Transverse colon (tissue), 4 donors: ENCODE data around the gene CLSTN2. TPM values are rescaled to one million over a fixed set of nuclear protein-coding genes. Genes with fewer than 3 reads are reported as not detected.

Experiments used
- DNase-seq: peaks from one replicate; pipeline ENCODE4 v3.0.0-alpha.2; 2019
- H3K27ac ChIP-seq, 4 donors: fragments of 200-600 bp; sonication (generic); 2 replicates each; pipeline ENCODE4 v1.5.1; 2016 to 2018; ENCODE audit warnings: inconsistent platforms in 4 of 4
- H3K27me3 ChIP-seq: fragments of 200-600 bp; sonication (generic); 2 replicates; pipeline ENCODE4 v1.5.1; 2017; ENCODE audit warnings: inconsistent platforms
- H3K36me3 ChIP-seq, 4 donors: fragments of 200-600 bp; sonication (generic); 2 replicates each; pipeline ENCODE4 v1.5.1; 2017 to 2019; ENCODE audit warnings: inconsistent platforms in 4 of 4
- H3K4me1 ChIP-seq, 4 donors: fragments of 200-600 bp; sonication (generic); 2 replicates each; pipeline ENCODE4 v1.5.1; 2017 to 2020; ENCODE audit warnings: inconsistent platforms in 4 of 4
- H3K4me3 ChIP-seq, 4 donors: fragments of 200-600 bp; sonication (generic); 1 replicate in 1 of 4; 2 replicates in 3 of 4; pipeline versions ENCODE4 v1.5.1 to v1.6.1; 2017 to 2019; ENCODE audit warnings: inconsistent platforms in 4 of 4
- H3K9me3 ChIP-seq, 2 donors: fragments of 200-600 bp; sonication (generic); 2 replicates each; pipeline ENCODE4 v1.5.1; 2017 to 2019; ENCODE audit warnings: inconsistent platforms in 2 of 2
- EP300 ChIP-seq: sonication (generic); formaldehyde crosslinking; IDR thresholded peaks from one replicate; pipeline ENCODE4 v1.6.1; 2017; ENCODE audit warnings: antibody characterized with exemption, low read depth
- POLR2A ChIP-seq: fragments of 450-650 bp; IDR thresholded peaks from one replicate; pipeline ENCODE4 v1.6.1; 2016; ENCODE audit warnings: antibody characterized with exemption, mild to moderate bottlenecking, moderate library complexity
- POLR2AphosphoS5 ChIP-seq, 3 donors: sonication (generic); formaldehyde crosslinking; IDR thresholded peaks; one replicate each; pipeline ENCODE4 v1.6.1; 2016; ENCODE audit warnings: antibody characterized with exemption in 3 of 3
- WGBS, 2 donors: methylation state at CpG; one replicate each; pipeline ENCODE4 v1.1.5; 2018; ENCODE audit warnings: low coverage in 1 of 2; 5-methylcytosine and 5-hydroxymethylcytosine counted together
- in situ Hi-C, 4 donors: fragments of 200-750 bp; cut with MboI; loops; one replicate each; pipeline versions ENCODE4 v1.15.0 to v1.15.1; 2017; ENCODE audit warnings: low sequenced_read_pairs in 3 of 4, low pct_ligation_motif_present in 1 of 4, low pct_unique_long_range_greater_than_20kb in 1 of 4
- intact Hi-C: fragments of 100-400 bp; cut with DNase I; formaldehyde crosslinking; loops from one replicate; pipeline ENCODE4 v1.15.1; 2023; ENCODE audit warnings: low total_unique reads
- total RNA-seq, 4 donors: library from RNA; depleted of rRNA; stranded (reverse); fragments of >200 nt; gene quantifications; one replicate each; pipeline ENCODE4 v1.1.0, GENCODE V29; 2016
- TF ChIP-seq, protein P1 (sequence below), 5 experiments: fragments of 200-600 bp in 3 of 5; fragments of 450-650 bp in 2 of 5; sonication (generic) in 3 of 5; IDR thresholded peaks; 1 replicate in 2 of 5; 2 replicates in 3 of 5; pipeline ENCODE4 v1.5.1; 2016 to 2017; ENCODE audit warnings: antibody characterized with exemption in 5 of 5, inconsistent platforms in 3 of 5, mild to moderate bottlenecking in 2 of 5, moderate library complexity in 1 of 5

Gene CLSTN2
- total RNA-seq, 4 donors from 2014 or later: 0.60 to 9.0 (median 2.2) TPM

DNA sequence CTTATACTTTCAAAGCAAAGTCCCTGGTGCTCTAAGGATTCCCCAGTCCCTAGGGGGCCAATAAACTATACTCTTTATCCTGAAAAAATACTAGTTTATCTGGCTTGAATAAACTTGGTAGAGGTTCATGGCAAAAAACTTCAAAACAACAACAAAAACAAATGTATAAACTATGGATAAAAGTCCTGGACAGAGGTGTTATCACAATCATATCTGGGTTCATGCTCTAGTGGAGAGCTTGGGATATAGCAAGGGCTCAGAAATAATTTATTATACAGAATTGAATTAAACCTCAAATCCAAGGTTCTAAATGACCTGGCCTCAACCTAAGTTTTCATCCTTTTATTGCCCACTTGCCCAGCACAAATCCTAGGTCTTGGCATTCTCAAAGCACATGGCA lies 644.3 kb downstream of the CLSTN2 start:
- H3K4me1 ChIP-seq: no peaks in the 10 kb centered on the region
- H3K27ac ChIP-seq: no peak overlapping the region
- no peak overlapping the region for H3K4me3 ChIP-seq
- no peaks in the 10 kb centered on the region for H3K36me3 ChIP-seq
- no peaks in the 10 kb centered on the region for H3K9me3 ChIP-seq
- in situ Hi-C loops (no loop called here), intact Hi-C loops (no loop called here)
- no peaks in the 10 kb centered on the region for H3K27me3 ChIP-seq
- no peak for DNase-seq
- TF ChIP-seq, protein P1, sequence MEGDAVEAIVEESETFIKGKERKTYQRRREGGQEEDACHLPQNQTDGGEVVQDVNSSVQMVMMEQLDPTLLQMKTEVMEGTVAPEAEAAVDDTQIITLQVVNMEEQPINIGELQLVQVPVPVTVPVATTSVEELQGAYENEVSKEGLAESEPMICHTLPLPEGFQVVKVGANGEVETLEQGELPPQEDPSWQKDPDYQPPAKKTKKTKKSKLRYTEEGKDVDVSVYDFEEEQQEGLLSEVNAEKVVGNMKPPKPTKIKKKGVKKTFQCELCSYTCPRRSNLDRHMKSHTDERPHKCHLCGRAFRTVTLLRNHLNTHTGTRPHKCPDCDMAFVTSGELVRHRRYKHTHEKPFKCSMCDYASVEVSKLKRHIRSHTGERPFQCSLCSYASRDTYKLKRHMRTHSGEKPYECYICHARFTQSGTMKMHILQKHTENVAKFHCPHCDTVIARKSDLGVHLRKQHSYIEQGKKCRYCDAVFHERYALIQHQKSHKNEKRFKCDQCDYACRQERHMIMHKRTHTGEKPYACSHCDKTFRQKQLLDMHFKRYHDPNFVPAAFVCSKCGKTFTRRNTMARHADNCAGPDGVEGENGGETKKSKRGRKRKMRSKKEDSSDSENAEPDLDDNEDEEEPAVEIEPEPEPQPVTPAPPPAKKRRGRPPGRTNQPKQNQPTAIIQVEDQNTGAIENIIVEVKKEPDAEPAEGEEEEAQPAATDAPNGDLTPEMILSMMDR (IDR thresholded peaks at IDR 0.05): no peak
- no peak for TF ChIP-seq EP300
- no peak for TF ChIP-seq POLR2AphosphoS5 (IDR thresholded peaks at IDR 0.05)
- no peak for TF ChIP-seq POLR2A

DNA sequence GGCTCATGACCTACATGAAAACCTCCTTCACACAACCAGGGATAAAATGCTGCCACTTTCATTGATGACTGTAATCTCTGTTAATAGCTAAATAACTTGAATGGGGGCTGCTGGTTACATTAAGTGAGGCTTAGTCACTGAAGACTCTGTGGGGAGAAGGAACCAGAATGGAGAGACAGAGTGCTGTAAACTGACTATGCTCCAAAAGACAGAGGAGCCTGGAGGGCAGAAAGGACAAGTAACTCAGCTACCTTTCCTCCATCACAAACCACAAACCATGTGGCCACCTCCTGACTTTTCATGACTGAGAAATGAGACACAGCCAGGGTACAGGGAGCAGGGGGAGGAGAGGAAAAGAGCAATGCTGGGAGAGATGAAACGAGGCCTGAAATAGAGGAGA lies 645.8 kb downstream of the CLSTN2 start:
- H3K27ac ChIP-seq: no peak overlapping the region
- intact Hi-C loops: no loop called here
- no peaks in the 10 kb centered on the region for H3K9me3 ChIP-seq
- in situ Hi-C loops: no loop called here
- H3K27me3 ChIP-seq: no peaks in the 10 kb centered on the region
- TF ChIP-seq, protein P1 (IDR thresholded peaks at IDR 0.05): no peak
- no peak for TF ChIP-seq POLR2AphosphoS5 (IDR thresholded peaks at IDR 0.05)
- no peak for TF ChIP-seq POLR2A
- TF ChIP-seq EP300: no peak
- no peaks in the 10 kb centered on the region for H3K4me1 ChIP-seq
- no peak overlapping the region for H3K4me3 ChIP-seq
- H3K36me3 ChIP-seq: no peaks in the 10 kb centered on the region
- WGBS, 2 donors: 0 to 44% methylated on average over 1 of the region's 1 CpG
- DNase-seq: no peak

DNA sequence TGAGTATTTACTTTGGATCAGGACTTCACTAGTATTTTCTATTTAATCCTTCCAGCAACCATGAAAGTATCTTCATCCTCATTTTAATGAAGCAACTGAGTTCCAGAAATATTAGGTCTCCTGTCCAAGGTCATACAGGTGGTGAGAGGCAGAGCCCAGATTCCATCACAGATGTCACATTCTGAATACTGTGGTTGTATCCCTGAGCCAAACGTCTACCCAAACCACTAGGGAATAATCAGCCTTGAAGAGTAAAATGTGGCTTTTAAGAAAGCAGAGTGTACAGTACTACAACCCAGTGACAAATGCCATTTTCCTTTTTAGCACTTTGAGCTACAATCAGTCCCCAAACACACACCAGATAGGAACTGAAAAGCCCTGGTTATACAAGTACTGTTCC lies 649.6 kb downstream of the CLSTN2 start:
- WGBS, 2 donors: 44 to 52% methylated on average over 1 of the region's 1 CpG
- H3K36me3 ChIP-seq: no peaks in the 10 kb centered on the region
- TF ChIP-seq POLR2AphosphoS5 (IDR thresholded peaks at IDR 0.05) (no peak), EP300 (no peak), POLR2A (no peak)
- TF ChIP-seq, protein P1 (IDR thresholded peaks at IDR 0.05): no peak
- in situ Hi-C loops (no loop called here), intact Hi-C loops (no loop called here)
- no peaks in the 10 kb centered on the region for H3K27me3 ChIP-seq
- no peaks in the 10 kb centered on the region for H3K4me1 ChIP-seq
- no peak for DNase-seq
- no peak overlapping the region for H3K4me3 ChIP-seq
- H3K27ac ChIP-seq: no peak overlapping the region
- H3K9me3 ChIP-seq: no peaks in the 10 kb centered on the region

DNA sequence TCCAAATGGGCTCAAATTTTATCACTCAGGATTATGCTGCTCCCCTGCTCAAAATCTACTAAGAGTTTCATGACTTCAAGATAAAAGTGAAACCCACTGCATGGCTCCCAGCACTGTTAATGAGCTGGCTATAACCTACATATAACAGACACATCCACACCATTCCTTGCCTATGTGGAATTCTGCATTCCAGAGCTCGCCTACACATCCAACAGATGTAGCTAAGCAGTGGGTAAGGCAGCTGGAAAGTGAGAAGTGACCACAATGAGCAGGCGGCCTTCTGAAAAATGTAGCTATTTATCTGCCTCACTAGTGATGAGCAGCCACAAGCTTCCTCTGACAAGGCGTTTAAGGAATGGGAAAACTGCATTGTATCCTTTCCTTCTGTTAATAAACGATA lies 650.8 kb downstream of the CLSTN2 start:
- in situ Hi-C loops: no loop called here
- H3K36me3 ChIP-seq: no peaks in the 10 kb centered on the region

More for the DNA sequence above, 650.8 kb downstream of the CLSTN2 start:
- Histone ChIP-seq H3K9me3 (no peaks in the 10 kb centered on the region), H3K27me3 (no peaks in the 10 kb centered on the region), H3K4me1 (no peaks in the 10 kb centered on the region), H3K4me3 (no peak overlapping the region), H3K27ac (no peak overlapping the region)
- intact Hi-C loops: no loop called here
- WGBS, 2 donors: 74 to 100% methylated on average over 1 to 4 of the region's 4 CpGs
- DNase-seq: no peak
- TF ChIP-seq, protein P1 (IDR thresholded peaks at IDR 0.05): no peak
- TF ChIP-seq POLR2A (no peak), EP300 (no peak), POLR2AphosphoS5 (IDR thresholded peaks at IDR 0.05) (no peak)
